NCI-H1417 treated with DMSO at 0.1 percent for 48 hours (cell line): Measurements from ENCODE around the gene HDDC3.
"Not testable (repeated sequence)": the region's sequence is repeated elsewhere in the genome, so short reads cannot be mapped to it uniquely, and the experiment has no call there.

Experiments used
- DNase-seq: peaks from one replicate; lab custom pipeline; 2025; lab: John Stamatoyannopoulos, UW

HDDC3 gene

GRCh38 chr15:90930861-90931574 lies 1.3 kb downstream of the HDDC3 start:
- DNase-seq = no peak

DNA sequence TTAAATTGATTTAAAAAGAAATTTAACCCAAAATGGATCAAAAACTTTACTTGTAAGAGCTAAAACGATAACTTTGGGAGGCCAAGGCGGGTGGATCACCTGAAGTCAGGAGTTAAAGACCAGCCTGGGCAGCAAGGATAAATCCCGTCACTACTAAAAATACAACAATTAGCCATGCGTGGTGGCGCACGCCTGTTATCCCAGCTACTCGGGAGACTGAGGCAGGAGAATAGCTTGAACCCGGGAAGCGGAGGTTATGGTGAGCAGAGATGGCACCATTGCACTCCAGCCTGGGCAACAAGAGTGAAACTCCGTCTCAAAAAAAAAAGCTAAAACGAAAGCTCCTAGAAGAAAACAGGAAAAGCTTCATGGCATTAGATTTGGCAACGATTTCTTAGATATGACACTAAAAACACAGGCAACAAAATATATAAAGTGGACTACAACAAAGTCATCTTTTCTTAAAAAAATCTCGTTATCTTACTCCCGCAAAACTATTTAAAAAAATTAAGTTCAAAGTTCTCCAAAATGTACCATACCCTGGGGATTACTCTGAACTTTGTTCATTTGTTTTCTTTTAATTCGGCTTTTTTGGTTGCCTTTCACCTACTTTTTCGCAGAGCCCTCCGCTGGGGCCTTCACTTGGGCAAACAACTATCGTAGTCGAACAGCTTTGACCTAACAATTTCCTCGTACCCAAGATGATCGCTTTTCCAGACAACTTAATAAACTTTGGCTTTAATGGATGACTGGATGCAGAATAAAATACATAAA lies 2.9 kb downstream of the HDDC3 start:
- DNase-seq = no peak

DNA sequence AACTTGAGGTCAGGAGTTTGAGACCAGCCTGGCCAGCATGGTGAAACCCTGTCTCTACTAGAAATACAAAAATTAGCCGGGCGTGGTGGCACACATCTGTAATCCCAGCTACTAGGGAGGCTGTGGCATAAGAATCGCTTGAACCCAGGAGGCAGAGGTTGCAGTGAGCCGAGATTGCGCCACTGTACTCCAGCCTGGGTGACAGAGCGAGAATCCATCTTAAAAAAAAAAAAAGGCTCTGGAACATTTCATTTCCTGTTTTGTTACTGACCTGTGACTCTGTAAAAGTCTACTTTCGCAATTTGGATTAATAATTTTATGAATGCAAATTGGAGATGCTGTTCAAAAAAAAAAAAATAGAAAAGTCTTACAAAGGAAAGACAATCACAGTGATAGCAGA lies 4.2 kb downstream of the HDDC3 start:
- not testable (repeated sequence) for DNase-seq

DNA sequence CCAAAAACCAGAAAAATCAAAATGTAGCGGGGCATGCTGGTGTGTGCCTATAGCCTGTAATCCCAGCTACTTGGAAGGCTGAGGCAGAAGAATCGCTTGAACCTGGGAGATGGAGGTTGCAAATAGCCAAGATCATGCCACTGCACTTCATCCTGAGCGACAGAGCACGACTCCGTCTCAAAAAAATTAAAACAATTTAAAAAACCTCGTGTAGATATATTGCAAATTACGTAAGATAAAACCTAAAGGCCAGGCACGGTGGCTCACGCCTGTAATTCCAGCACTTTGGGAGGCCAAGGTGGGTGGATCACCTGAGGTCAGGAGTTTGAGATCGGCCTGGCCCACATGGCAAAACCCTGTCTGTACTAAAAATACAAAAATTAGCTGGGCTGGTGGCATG lies 5.6 kb downstream of the HDDC3 start:
- not testable (repeated sequence) for DNase-seq

GRCh38 chr15:90924375-90924774 lies 8.0 kb downstream of the HDDC3 start:
- no peak for DNase-seq

DNA sequence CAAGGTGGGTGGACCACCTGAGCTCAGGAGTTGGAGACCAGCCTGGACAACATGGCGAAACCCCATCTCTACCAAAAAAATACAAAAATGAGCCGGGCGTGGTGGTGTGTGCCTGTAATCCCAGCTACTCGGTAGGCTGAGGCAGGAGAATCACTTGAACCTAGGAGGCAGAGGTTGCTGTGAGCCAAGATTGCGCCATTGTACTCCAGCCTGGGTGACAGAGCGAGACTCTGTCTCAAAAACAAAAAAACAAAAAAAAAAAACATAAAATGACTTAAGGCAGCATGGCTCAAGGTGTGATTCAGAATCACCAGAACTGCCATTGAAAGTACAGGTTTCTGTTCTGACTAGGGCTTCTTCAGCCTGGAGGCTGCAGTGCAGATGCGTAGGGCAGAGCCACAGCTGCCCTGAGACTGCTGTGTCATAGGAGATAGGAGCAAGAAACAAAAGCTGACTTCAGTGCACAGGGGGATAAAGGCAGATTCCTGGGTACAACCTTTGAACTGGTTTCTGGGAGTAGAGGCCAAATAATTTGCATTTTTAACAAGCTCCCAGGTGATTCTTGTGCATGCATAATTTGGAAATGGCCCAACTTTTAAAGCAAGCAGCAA lies 9.5 kb downstream of the HDDC3 start:
- DNase-seq = not testable (repeated sequence)

DNA sequence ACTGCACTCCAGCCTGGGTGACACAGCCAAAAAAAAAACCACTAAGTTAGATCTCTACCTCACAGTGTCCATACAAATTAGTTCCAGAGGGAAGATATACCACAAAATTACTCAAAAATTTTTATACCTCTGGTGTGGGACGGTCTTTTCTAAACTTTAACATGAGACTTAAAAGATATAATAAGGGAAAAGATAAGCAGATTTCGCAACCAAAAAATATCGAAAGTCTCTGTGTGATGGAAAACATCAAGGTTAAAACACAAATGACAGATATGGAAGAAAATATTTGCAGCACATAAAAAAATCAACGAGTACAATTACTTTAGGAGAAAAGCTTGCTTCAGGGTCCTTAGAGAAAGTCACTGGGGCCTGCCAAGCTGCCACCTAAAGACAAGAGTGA lies 10.5 kb downstream of the HDDC3 start:
- DNase-seq = no peak

GRCh38 chr15:90918835-90919234 lies 13.5 kb downstream of the HDDC3 start:
- no peak for DNase-seq

GRCh38 chr15:90918034-90918788 lies 14.1 kb downstream of the HDDC3 start:
- DNase-seq = no peak

DNA sequence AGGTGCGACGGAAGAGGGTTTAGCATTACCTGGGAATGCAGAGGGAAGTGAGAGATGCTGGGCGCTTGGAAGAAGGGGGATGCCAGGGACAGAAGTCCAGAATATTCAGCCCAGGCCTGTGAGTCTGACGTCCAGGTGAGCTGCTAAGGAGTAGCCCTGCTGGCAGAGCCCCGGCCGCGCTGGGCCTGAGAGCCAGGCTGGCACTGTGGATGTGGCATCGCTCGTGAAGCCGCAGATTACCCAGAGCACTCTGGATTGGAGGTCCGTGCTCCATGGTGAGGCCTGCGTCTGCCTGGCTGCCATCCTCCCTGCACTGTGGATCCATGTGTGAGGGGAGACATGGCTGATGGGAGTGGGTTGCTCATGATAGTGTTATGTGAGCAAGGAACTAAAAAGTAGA lies 14.8 kb downstream of the HDDC3 start:
- no peak for DNase-seq

DNA sequence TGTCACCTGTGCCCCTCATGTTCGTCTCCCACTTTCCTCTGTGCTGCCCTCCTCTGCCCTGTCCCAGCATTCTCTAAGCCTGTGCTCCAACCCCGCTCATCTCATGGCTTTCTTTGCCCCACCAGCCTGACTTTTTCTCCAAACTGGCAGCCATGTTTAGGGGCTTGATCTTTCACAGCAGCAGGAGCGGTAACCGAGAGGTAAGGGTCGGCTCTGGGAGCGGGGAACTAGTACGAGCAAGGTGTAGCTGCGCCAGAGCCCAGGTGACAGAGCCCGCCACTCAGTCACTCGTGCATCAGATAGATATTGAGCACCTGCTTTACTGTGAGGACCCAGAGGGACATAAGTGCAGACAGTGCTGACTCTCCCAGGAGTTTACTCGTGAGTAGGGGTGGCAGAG lies 15.9 kb downstream of the HDDC3 start:
- no peak for DNase-seq

- no peak for DNase-seq
Observed at GRCh38 chr15:90915808-90916440, 16.4 kb downstream of the HDDC3 start.

- DNase-seq = no peak
Observed at GRCh38 chr15:90915216-90915807, 17.0 kb downstream of the HDDC3 start.

DNA sequence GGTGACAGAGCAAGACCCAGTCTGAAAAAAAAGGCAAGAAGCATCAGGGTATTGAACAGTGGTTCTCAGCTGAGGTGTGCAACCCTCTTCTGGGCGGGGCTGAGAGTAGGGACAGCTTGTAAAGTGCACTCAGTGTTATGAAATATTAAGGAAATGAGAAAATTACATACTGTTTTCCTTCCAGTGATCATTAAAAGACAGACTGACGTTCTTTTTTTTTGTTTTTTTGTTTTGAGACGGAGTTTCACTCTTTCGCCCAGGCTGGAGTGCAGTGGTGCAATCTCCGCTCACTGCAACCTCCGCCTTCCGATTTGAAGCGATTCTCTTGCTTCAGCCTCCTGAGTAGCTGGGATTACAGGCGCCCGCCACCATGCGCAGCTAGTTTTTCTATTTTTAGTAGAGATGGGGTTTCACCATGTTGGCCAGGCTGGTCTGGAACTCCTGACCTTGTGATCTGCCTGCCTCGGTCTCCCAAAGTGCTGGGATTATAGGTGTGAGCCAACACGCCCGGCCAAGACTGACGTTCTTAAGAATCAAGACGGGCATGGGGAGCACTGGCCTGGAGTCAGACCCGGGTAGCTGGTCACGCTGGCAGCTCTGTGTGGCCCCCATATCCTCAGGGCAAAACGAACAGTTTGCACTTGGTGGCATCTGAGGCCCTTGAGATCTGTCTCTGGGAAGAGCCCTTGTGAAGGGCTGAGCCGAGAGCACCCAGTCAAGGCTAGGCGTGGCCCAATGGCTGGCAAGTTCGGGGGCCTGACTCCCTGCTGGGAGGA lies 17.9 kb downstream of the HDDC3 start:
- DNase-seq = no peak

GRCh38 chr15:90913398-90913944 lies 18.9 kb downstream of the HDDC3 start:
- DNase-seq = no peak

- DNase-seq = no peak
Observed at GRCh38 chr15:90912770-90913075, 19.6 kb downstream of the HDDC3 start.

- no peak for DNase-seq
Observed at GRCh38 chr15:90911906-90912769, 20.2 kb downstream of the HDDC3 start.

- no peak for DNase-seq
Observed at GRCh38 chr15:90911302-90911623, 21.1 kb downstream of the HDDC3 start.

DNA sequence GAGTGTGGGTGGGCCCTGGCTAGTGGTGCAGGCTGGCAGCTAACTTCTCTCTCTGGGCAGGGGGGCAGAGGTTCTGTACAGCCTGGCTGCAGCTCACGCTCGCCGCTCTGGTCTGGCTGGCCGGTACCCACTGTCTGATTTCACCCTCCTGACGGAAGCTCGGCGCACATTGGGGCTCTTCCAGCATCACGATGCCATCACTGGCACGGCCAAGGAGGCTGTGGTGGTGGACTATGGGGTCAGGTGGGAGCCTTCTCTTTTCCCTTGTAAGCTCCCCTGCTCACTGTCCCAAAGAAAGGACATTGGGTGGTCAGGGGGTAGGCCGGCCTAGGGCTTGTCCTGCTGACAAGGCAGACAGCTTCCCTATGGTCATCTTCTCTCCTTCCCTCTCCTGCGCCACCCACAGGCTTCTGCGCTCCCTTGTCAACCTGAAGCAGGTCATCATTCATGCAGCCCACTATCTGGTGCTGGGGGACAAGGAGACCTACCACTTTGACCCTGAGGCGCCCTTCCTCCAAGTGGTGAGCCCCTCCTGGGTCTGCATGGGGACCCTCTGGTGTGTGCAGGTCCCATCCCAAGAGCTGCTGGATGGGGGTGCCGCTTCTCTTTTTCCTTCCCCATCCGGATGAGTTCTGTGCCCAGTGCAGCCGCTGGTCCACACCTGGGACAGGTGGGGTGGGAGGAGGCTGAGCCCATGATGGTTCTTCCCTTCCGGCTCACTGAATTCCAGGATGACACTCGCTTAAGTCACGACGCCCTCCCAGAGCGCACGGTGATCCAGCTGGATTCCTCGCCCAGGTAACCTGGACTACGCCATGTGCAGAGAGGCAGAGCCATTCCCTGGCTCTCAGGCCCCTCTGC lies 21.7 kb downstream of the HDDC3 start:
- no peak for DNase-seq
